Camera-type eye (tissue), 1 donor: ENCODE results near the gene LMAN1. TPM values are rescaled to one million over a fixed set of nuclear protein-coding genes. Genes with fewer than 3 reads are reported as not detected.

ENCODE experiments used
- total RNA-seq: library from RNA; depleted of rRNA; stranded (reverse); fragments of >200 nt; gene quantifications from one replicate; pipeline ENCODE4 v1.2.3, GENCODE V29; 2014

Gene LMAN1, protein sequence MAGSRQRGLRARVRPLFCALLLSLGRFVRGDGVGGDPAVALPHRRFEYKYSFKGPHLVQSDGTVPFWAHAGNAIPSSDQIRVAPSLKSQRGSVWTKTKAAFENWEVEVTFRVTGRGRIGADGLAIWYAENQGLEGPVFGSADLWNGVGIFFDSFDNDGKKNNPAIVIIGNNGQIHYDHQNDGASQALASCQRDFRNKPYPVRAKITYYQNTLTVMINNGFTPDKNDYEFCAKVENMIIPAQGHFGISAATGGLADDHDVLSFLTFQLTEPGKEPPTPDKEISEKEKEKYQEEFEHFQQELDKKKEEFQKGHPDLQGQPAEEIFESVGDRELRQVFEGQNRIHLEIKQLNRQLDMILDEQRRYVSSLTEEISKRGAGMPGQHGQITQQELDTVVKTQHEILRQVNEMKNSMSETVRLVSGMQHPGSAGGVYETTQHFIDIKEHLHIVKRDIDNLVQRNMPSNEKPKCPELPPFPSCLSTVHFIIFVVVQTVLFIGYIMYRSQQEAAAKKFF
- 173 TPM for total RNA-seq

DNA sequence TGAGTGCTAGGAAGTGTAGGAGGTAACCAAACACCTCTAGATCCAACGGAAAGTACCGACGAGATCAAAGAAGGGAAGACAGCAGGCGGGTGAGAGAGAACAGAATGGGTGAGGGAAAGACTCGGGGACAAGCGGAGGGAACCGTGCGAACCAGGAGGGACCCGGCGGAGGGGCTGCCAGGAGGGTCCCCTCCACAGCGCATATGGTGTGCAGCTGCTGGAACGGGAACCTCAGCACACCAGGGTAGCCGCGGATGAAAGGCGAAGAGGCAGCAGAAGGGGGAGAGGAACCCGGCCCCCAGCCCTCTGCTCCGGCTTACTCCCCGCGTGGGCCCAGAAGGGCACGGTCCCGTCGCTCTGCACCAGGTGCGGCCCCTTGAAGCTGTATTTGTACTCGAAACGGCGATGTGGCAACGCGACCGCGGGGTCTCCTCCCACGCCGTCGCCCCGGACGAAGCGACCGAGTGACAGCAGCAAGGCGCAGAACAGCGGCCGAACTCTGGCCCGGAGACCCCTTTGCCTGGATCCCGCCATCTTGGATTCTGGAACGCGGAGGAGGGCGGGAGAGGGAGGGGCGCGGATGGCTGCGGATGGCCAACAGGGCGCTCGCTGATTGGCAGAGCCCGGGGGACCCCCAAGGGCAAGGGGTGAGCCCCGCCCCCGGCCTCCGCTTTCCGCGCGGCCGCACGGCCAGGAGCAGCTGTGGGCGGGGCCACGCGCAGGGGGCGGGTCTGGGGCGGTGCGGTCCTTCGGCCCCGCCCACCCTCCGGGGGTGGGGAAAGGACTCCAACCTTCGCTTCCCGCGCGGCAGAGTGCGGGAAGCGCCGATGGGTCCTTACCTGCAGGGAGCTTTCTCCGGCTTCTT, at the start of gene LMAN1:
Gene LMAN1, minus strand, starts transcription at position 554 of the 864 bp plus-strand sequence. Its CDS starts 21 bp downstream, at position 533.

DNA sequence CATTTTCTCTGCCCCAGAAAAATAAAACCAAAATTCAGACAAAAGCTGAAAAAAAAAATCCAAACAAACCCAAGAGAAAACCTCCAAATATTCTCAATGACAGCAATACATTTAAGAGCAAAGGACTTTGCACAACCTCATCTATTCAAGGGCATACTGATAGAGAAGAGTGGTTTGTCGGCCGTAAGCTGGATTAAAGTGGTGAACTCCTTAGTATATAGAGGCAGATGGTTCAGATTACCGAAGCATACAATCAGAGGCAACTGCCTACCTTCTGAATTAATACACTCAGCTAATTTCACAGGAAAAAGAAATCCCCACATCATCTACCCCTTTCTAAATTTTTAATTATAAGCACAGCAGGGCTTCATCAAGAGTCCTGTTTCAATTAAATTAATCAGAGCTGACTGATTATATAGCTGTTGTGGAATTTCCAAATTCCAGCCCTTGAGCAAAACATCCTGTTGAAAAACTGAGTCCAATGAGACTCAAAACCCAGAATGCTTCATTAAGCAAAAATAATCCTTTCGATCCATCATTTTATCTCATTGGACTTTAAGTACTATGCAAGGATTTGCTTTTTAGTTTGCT, 40.5 kb downstream of the LMAN1 start, which contains the start of gene CPLX4:
Gene CPLX4, minus strand, starts transcription at position 190 of the 591 bp plus-strand sequence. Its CDS starts 187 bp downstream, at position 3.

Other genes starting within 250 kb of the LMAN1 start
- 39.1 TPM for gene SEC11C, start 219.4 kb downstream of the LMAN1 start, total RNA-seq
- 2.4 TPM for gene GRP, start 139.1 kb downstream of the LMAN1 start, total RNA-seq
- 111 TPM for gene RAX, start 85.8 kb downstream of the LMAN1 start, total RNA-seq
- gene CPLX4, start 40.6 kb downstream of the LMAN1 start, total RNA-seq = 46.1 TPM